ENCODE measurements around the gene HOXD1. TPM values are rescaled to one million over a fixed set of nuclear protein-coding genes. Genes with fewer than 3 reads are reported as not detected.

Gene HOXD1
- total RNA-seq, 1 donor from 2014 or later, result 1.2 TPM

DNA sequence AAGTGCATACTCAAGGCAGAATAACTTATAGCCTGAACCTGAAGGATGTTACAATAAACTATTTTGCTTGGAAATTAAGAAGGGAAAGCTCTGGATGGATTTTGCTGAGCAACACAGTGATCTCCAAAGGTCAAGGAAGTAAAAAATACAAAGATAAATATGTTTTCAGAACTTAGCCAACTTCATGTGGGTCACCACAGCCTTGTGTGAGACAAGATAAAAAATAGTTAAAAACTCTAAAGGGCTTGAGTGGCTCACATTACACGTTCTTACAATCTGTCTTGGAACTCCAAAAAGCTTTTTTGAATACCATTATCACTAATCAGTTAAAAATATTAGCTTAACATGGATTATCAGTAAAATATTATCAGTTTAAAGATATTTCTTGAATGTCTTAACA lies 51.8 kb downstream of the HOXD1 start:
- no peaks in the 10 kb centered on the region for H3K27me3 ChIP-seq
- intact Hi-C loops (cut with DNase I), result no loop called here
- no peak overlapping the region for H3K27ac ChIP-seq
- no peak overlapping the region for H3K4me3 ChIP-seq
- TF ChIP-seq, protein P1, sequence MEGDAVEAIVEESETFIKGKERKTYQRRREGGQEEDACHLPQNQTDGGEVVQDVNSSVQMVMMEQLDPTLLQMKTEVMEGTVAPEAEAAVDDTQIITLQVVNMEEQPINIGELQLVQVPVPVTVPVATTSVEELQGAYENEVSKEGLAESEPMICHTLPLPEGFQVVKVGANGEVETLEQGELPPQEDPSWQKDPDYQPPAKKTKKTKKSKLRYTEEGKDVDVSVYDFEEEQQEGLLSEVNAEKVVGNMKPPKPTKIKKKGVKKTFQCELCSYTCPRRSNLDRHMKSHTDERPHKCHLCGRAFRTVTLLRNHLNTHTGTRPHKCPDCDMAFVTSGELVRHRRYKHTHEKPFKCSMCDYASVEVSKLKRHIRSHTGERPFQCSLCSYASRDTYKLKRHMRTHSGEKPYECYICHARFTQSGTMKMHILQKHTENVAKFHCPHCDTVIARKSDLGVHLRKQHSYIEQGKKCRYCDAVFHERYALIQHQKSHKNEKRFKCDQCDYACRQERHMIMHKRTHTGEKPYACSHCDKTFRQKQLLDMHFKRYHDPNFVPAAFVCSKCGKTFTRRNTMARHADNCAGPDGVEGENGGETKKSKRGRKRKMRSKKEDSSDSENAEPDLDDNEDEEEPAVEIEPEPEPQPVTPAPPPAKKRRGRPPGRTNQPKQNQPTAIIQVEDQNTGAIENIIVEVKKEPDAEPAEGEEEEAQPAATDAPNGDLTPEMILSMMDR (IDR thresholded peaks at IDR 0.05), result no peak
- TF ChIP-seq POLR2A (IDR thresholded peaks at IDR 0.05), result no peak
- no peak for TF ChIP-seq POLR2AphosphoS5 (IDR thresholded peaks at IDR 0.05; ENCODE audit: insufficient read depth in 1 of 2, low read depth in 1 of 2)
- no peaks in the 10 kb centered on the region for H3K9me3 ChIP-seq
- no peaks in the 10 kb centered on the region for H3K4me1 ChIP-seq
- DNase-seq (ENCODE audit: extremely low spot score in 2 of 2), result no peak
- no peaks in the 10 kb centered on the region for H3K36me3 ChIP-seq

MicroRNAs within 50 kb of the gene (microRNA counts, 767-probe panel; counts per million panel counts)
- 5,357 to 5,713 counts per million in 2 donors for microRNA hsa-miR-10b-5p

Small RNA genes lying within 50 kb of the gene (microRNA-seq; reads per million reads assigned to microRNA genes)
- 8,714 reads per million, percentile 93 among the genes with 10 or more reads in this experiment for gene MIR10B (ENCODE audit: borderline number of aligned reads, borderline replicate concordance)

Small RNA genes lying within 50 kb of the gene (small RNA-seq; reads per million reads assigned to genes)
- gene MIR10B, result 239,578 reads per million, percentile 100 among the genes with 10 or more reads in this experiment

Other genes with a start within 250 kb of the HOXD1 start
- gene LNPK, start 186.4 kb upstream of the HOXD1 start, total RNA-seq, result 32.7 TPM
- gene EVX2, start 104.7 kb upstream of the HOXD1 start, total RNA-seq, result 0.98 TPM
- 15.7 TPM for gene HOXD13, start 95.9 kb upstream of the HOXD1 start, total RNA-seq
- gene HOXD12, start 88.9 kb upstream of the HOXD1 start, total RNA-seq, result 1.7 TPM
- gene HOXD11, start 81.4 kb upstream of the HOXD1 start, total RNA-seq, result 19.4 TPM
- gene HOXD10, start 71.9 kb upstream of the HOXD1 start, total RNA-seq, result 19.6 TPM
- gene HOXD9, start 65.9 kb upstream of the HOXD1 start, total RNA-seq, result 12.5 TPM
- gene HOXD8, start 59.0 kb upstream of the HOXD1 start, total RNA-seq, result 10.3 TPM
- gene HOXD4, start 37.1 kb upstream of the HOXD1 start, total RNA-seq, result 4.9 TPM
- gene HOXD3, start 31.4 kb upstream of the HOXD1 start, total RNA-seq, result 11.8 TPM
- gene MTX2, start 80.8 kb downstream of the HOXD1 start, total RNA-seq, result 39.3 TPM

Measured in vagina (tissue), 2 donors.